ENCODE measurements around the gene SLC16A14.
A peak's percentile ranks its signal among the peaks of the same experiment; 100 is the strongest.

Gene SLC16A14

GRCh38 chr2:230008708-230009066 is 60.0 kb downstream of the SLC16A14 start:
- H3K4me2 ChIP-seq, result 0 out of 2 replicates have a peak overlapping the region, but pooled peaks have one; percentile 24
- H3K4me3 ChIP-seq (IDR thresholded peaks at IDR 0.05; ENCODE audit: insufficient read depth, low read depth, low read length), result no peak overlapping the region

DNA sequence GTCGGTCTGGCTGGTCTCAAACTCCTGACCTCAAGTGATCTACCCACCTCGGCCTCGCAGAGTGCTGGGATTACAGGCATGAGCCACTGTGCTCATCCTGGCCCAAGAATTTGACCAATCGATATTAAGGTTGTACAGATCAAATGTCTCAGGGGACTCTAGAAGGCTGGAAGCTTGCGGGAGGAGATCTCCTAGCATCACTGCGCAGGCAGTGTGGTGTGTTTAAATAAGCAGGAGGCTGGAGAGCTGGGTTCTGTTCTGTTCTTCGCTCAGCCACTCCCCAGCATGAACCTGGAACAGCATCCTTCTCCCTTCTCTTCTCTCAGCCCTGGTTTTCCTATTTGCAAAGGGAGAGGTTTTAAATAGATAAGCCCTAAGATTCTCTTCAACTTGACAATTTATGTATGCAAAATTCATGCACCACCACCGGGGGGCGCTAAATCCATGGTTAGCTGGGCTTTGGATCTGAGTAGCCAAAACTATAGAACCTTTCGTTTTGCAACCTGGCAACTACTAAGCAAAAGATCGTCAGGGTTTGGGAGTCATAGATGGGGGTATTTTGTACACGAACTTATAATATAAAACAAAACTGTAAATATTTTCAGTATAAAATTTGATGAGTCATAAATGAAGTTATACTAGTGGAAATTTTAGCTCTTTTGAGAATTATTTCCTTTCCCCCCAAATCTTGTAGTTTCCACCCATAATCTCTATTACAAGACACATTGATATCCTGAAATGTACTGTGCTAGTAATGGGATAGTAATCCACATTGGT is 60.6 kb downstream of the SLC16A14 start:
- Histone ChIP-seq H2AFZ (ENCODE audit: low read depth) (0 out of 2 replicates have a peak overlapping the region, but pooled peaks have one; percentile 14), H3K4me1 (ENCODE audit: low read depth, poor library complexity, severe bottlenecking) (peaks cover 6% of the 10 kb centered on the region), H4K20me1 (ENCODE audit: insufficient read depth) (no peaks in the 10 kb centered on the region), H3K79me2 (ENCODE audit: insufficient read depth, low read depth) (no peaks in the 10 kb centered on the region), H3K36me3 (ENCODE audit: insufficient read depth) (no peaks in the 10 kb centered on the region), H3K27ac (no peak overlapping the region), H3K27me3 (ENCODE audit: insufficient read depth, low read depth) (no peaks in the 10 kb centered on the region), H3K4me2 (0 out of 2 replicates have a peak overlapping the region, but pooled peaks have one; percentile 24), H3K4me3 (IDR thresholded peaks at IDR 0.05; ENCODE audit: insufficient read depth, low read depth, low read length) (no peak overlapping the region), H3K9ac (no peak overlapping the region)
- TF ChIP-seq, protein P1, sequence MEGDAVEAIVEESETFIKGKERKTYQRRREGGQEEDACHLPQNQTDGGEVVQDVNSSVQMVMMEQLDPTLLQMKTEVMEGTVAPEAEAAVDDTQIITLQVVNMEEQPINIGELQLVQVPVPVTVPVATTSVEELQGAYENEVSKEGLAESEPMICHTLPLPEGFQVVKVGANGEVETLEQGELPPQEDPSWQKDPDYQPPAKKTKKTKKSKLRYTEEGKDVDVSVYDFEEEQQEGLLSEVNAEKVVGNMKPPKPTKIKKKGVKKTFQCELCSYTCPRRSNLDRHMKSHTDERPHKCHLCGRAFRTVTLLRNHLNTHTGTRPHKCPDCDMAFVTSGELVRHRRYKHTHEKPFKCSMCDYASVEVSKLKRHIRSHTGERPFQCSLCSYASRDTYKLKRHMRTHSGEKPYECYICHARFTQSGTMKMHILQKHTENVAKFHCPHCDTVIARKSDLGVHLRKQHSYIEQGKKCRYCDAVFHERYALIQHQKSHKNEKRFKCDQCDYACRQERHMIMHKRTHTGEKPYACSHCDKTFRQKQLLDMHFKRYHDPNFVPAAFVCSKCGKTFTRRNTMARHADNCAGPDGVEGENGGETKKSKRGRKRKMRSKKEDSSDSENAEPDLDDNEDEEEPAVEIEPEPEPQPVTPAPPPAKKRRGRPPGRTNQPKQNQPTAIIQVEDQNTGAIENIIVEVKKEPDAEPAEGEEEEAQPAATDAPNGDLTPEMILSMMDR (conservative IDR thresholded peaks at IDR 0.05; ENCODE audit: low read depth, low read length), result peak; percentile 91

More at GRCh38 chr2:230008708-230009066, 60.0 kb downstream of the SLC16A14 start:
- H2AFZ ChIP-seq (ENCODE audit: low read depth), result 0 out of 2 replicates have a peak overlapping the region, but pooled peaks have one; percentile 14
- TF ChIP-seq, protein P1 (conservative IDR thresholded peaks at IDR 0.05; ENCODE audit: low read depth, low read length), result no peak
- no peak overlapping the region for H3K9ac ChIP-seq
- H4K20me1 ChIP-seq (ENCODE audit: insufficient read depth), result no peaks in the 10 kb centered on the region
- no peak overlapping the region for H3K27ac ChIP-seq
- H3K4me1 ChIP-seq (ENCODE audit: low read depth, poor library complexity, severe bottlenecking), result peaks cover 6% of the 10 kb centered on the region
- H3K27me3 ChIP-seq (ENCODE audit: insufficient read depth, low read depth), result no peaks in the 10 kb centered on the region
- H3K36me3 ChIP-seq (ENCODE audit: insufficient read depth), result no peaks in the 10 kb centered on the region
- no peaks in the 10 kb centered on the region for H3K79me2 ChIP-seq (ENCODE audit: insufficient read depth, low read depth)

DNA sequence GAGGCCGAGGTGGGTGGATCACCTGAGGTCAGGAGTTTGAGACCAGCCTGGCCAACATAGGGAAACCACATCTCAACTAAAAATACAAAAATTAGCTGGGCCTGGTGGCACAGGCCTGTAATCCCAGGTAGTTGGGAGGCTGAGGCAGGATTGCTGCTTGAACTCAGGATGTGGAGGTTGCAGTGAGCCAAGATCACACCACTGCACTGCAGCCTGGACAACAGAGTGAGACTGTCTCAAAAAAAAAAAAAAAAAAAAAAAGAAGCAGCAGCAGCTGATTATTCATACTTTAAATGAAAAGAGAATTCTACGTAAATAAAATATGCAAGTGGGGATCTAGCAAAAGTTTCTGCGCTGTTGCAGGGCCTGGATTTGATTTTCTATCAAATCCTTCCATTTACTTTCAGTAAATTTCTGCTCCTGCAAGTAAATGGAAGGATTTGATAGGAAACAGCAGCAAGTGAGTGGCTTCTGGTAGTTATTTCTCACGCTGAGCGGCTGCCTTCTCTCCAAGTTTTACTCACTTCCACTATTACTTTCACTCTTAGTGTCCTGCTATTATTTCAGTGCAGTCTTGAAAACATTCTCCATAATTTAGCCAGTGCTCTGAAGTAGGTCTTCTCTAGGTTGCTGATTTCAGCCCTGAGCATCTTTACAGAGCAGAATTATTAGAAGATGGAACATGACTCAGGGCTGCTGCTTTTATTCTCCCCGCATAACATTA is 68.4 kb downstream of the SLC16A14 start:
- Histone ChIP-seq H3K9ac (no peak overlapping the region), H2AFZ (ENCODE audit: low read depth) (no peak overlapping the region), H3K4me3 (IDR thresholded peaks at IDR 0.05; ENCODE audit: insufficient read depth, low read depth, low read length) (no peak overlapping the region), H4K20me1 (ENCODE audit: insufficient read depth) (no peaks in the 10 kb centered on the region), H3K79me2 (ENCODE audit: insufficient read depth, low read depth) (no peaks in the 10 kb centered on the region), H3K27ac (no peak overlapping the region), H3K4me1 (ENCODE audit: low read depth, poor library complexity, severe bottlenecking) (no peaks in the 10 kb centered on the region), H3K27me3 (ENCODE audit: insufficient read depth, low read depth) (no peaks in the 10 kb centered on the region), H3K36me3 (ENCODE audit: insufficient read depth) (no peaks in the 10 kb centered on the region), H3K4me2 (no peak overlapping the region)
- TF ChIP-seq, protein P1 (conservative IDR thresholded peaks at IDR 0.05; ENCODE audit: low read depth, low read length), result no peak

DNA sequence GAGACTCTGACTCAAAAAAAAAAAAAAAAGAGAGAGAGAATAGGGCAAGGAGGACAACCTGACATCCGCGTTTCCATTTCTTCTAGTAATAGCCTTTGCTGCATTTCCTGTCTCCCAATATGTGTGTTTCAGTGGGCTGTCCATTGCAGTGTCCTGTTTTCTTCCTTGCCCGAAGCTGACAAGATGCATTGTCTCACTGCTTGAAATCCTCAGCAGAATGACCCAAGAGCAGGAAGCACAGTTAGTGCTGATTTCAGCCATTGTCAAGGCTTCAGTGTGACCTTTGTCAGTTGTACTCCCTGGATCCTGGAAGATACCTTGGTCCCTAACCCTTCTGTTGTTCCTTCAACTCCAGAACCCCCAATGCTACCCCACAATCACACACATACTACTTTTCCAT is 71.2 kb downstream of the SLC16A14 start:
- Histone ChIP-seq H3K4me2 (no peak overlapping the region), H3K36me3 (ENCODE audit: insufficient read depth) (no peaks in the 10 kb centered on the region), H3K4me3 (IDR thresholded peaks at IDR 0.05; ENCODE audit: insufficient read depth, low read depth, low read length) (no peak overlapping the region)

More for the DNA sequence above, 71.2 kb downstream of the SLC16A14 start:
- no peaks in the 10 kb centered on the region for H3K27me3 ChIP-seq (ENCODE audit: insufficient read depth, low read depth)
- H3K4me1 ChIP-seq (ENCODE audit: low read depth, poor library complexity, severe bottlenecking), result no peaks in the 10 kb centered on the region
- no peak overlapping the region for H3K9ac ChIP-seq
- no peak overlapping the region for H2AFZ ChIP-seq (ENCODE audit: low read depth)
- no peaks in the 10 kb centered on the region for H4K20me1 ChIP-seq (ENCODE audit: insufficient read depth)
- H3K27ac ChIP-seq, result no peak overlapping the region
- H3K79me2 ChIP-seq (ENCODE audit: insufficient read depth, low read depth), result no peaks in the 10 kb centered on the region
- TF ChIP-seq, protein P1 (conservative IDR thresholded peaks at IDR 0.05; ENCODE audit: low read depth, low read length), result no peak

Data from KMS-11 (cell line).